ENCODE data around the gene SUSD2. TPM values are rescaled to one million over a fixed set of nuclear protein-coding genes. Genes with fewer than 3 reads are reported as not detected.

SUSD2 gene
- total and polyA plus RNA-seq, 2 of the 4 experiments (the other 2 are of a cell fraction), result 0.18 to 1.6 TPM

DNA sequence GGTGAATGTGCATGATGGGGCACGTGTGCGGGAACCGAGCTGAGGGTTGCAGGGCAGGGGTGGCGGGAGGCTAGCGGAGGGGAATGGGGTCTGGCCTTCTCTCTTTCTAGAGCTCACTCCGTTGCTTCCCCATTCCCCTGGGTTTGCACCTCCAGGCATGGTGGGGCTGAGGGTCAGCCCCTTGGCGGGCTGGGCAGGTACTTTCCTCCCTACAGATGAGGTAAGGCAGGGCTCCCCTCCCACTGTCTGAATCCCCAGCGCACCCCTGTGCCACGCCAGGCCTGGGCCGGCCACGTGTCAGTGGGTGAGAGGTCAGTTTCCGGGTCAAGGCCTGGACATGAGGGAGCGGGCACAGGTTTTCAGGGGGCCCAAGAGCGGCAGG is 8.9 kb downstream of the SUSD2 start (continued):
- TF ChIP-seq MAFK (IDR thresholded peaks at IDR 0.05; ENCODE audit: low read depth, low read length) (no peak), MAZ (IDR thresholded peaks at IDR 0.05; ENCODE audit: borderline replicate concordance, low read depth, low read length) (no peak), FOS (IDR thresholded peaks at IDR 0.05; ENCODE audit: low read depth, low read length) (no peak), SMC3 (IDR thresholded peaks at IDR 0.05; ENCODE audit: low read depth, low read length) (no peak), CHD1 (IDR thresholded peaks at IDR 0.05; ENCODE audit: low read depth, low read length) (no peak), RAD21 (IDR thresholded peaks at IDR 0.05; ENCODE audit: low read length) (no peak), CEBPB (IDR thresholded peaks at IDR 0.05; ENCODE audit: low read depth, low read length) (no peak), RFX5 (IDR thresholded peaks at IDR 0.05; ENCODE audit: low read depth, low read length) (no peak), POLR2A (IDR thresholded peaks at IDR 0.05; ENCODE audit: low read depth, low read length) (no peak)

Measured in IMR-90 (cell line).